ENCODE data around the gene PLD2.

Gene PLD2

GRCh38 chr17:4833178-4833940 lies 26.4 kb downstream of the PLD2 start, which contains the start of gene MINK1 (continued):
- no peak for TF ChIP-seq ZNF23 (tag by site-specific recombination; IDR thresholded peaks at IDR 0.05; ENCODE audit: borderline replicate concordance)
- TF ChIP-seq ZNF140 (tag by site-specific recombination; IDR thresholded peaks at IDR 0.05): no peak
- TF ChIP-seq ZNF654 (tag by site-specific recombination; IDR thresholded peaks at IDR 0.05; ENCODE audit: low read depth): no peak
- TF ChIP-seq ZBTB44 (tag by site-specific recombination; IDR thresholded peaks at IDR 0.05): no peak
- TF ChIP-seq ZBTB6 (tag by site-specific recombination; IDR thresholded peaks at IDR 0.05): no peak
- TF ChIP-seq ZNF548 (tag by site-specific recombination; IDR thresholded peaks at IDR 0.05): no peak
- peak; percentile 49 for TF ChIP-seq ZFHX2 (tag by site-specific recombination; conservative IDR thresholded peaks at IDR 0.05)
- TF ChIP-seq ZNF202 (tag by site-specific recombination; IDR thresholded peaks at IDR 0.05; ENCODE audit: borderline replicate concordance): no peak
- TF ChIP-seq ZBTB11 (tag by site-specific recombination; conservative IDR thresholded peaks at IDR 0.05; ENCODE audit: low read depth): no peak
- TF ChIP-seq ZBTB48 (tag by site-specific recombination; IDR thresholded peaks at IDR 0.05): no peak
- no peak for TF ChIP-seq ZNF132 (tag by site-specific recombination; IDR thresholded peaks at IDR 0.05; ENCODE audit: borderline replicate concordance)
- no peak for TF ChIP-seq ZBTB21 (tag by site-specific recombination; IDR thresholded peaks at IDR 0.05)
- TF ChIP-seq ZNF585B (tag by site-specific recombination; IDR thresholded peaks at IDR 0.05): no peak
- TF ChIP-seq ZNF404 (tag by site-specific recombination; IDR thresholded peaks at IDR 0.05): no peak
- TF ChIP-seq ZNF416 (tag by site-specific recombination; IDR thresholded peaks at IDR 0.05): no peak
- TF ChIP-seq ZSCAN30 (tag by site-specific recombination; IDR thresholded peaks at IDR 0.05): peak; percentile 57; the same call in 1 of the 2 replicates
- TF ChIP-seq KLF1 (tag by site-specific recombination; IDR thresholded peaks at IDR 0.05): peak; percentile 83; the same call in 1 of the 2 replicates
- TF ChIP-seq ZNF184 (tag by site-specific recombination; IDR thresholded peaks at IDR 0.05): no peak
- no peak for TF ChIP-seq ZNF488 (tag by site-specific recombination; IDR thresholded peaks at IDR 0.05)
- TF ChIP-seq REST (tag by site-specific recombination; IDR thresholded peaks at IDR 0.05): no peak
- TF ChIP-seq ZBTB26 (tag by site-specific recombination; optimal IDR thresholded peaks at IDR 0.05): peak; percentile 92
- TF ChIP-seq ZNF692 (tag by site-specific recombination; IDR thresholded peaks at IDR 0.05): peak; percentile 48; the same call in 1 of the 2 replicates
- no peak for TF ChIP-seq HOXA7 (CRISPR knock-in tag; IDR thresholded peaks at IDR 0.05; ENCODE audit: borderline replicate concordance)
- 0 out of 2 replicates have a peak, but pooled peaks have one; percentile 47 for TF ChIP-seq ZNF239 (tag by site-specific recombination; IDR thresholded peaks at IDR 0.05)

Data from HEK293 (cell line).